ENCODE results near the gene PNLDC1. TPM values are rescaled to one million over a fixed set of nuclear protein-coding genes. Genes with fewer than 3 reads are reported as not detected.
"Not testable (repeated sequence)": the region's sequence is repeated elsewhere in the genome, so short reads cannot be mapped to it uniquely, and the experiment has no call there.

The PNLDC1 gene
- total RNA-seq, 1 donor from 2014 or later, result 0.26 TPM

- no peak for TF ChIP-seq CTCF (IDR thresholded peaks at IDR 0.05; ENCODE audit: insufficient read depth, low read length, severe bottlenecking)
- no peak for DNase-seq (ENCODE audit: low read depth)
- Histone ChIP-seq H3K36me3 (ENCODE audit: control insufficient read depth, insufficient read depth, low read length) (no peaks in the 10 kb centered on the region), H3K27me3 (ENCODE audit: control insufficient read depth, insufficient read depth, low read length) (peaks cover 4% of the 10 kb centered on the region), H3K4me3 (ENCODE audit: low read depth, low read length) (no peak overlapping the region)
- FAIRE-seq, result no peak
Measured at GRCh38 chr6:159823953-159824352, 23.9 kb downstream of the PNLDC1 start.

- H3K36me3 ChIP-seq (ENCODE audit: control insufficient read depth, insufficient read depth, low read length); H3K4me3 ChIP-seq (ENCODE audit: low read depth, low read length); DNase-seq (ENCODE audit: low read depth); FAIRE-seq; H3K27me3 ChIP-seq (ENCODE audit: control insufficient read depth, insufficient read depth, low read length): not testable (repeated sequence)
Measured at GRCh38 chr6:159824690-159825089, 24.6 kb downstream of the PNLDC1 start.

GRCh38 chr6:159826004-159826403, 25.9 kb downstream of the PNLDC1 start:
- Histone ChIP-seq H3K36me3 (ENCODE audit: control insufficient read depth, insufficient read depth, low read length) (no peaks in the 10 kb centered on the region), H3K4me3 (ENCODE audit: low read depth, low read length) (no peak overlapping the region), H3K27me3 (ENCODE audit: control insufficient read depth, insufficient read depth, low read length) (no peaks in the 10 kb centered on the region)
- TF ChIP-seq CTCF (IDR thresholded peaks at IDR 0.05; ENCODE audit: insufficient read depth, low read length, severe bottlenecking), result no peak
- FAIRE-seq (no peak), DNase-seq (ENCODE audit: low read depth) (no peak)

- FAIRE-seq, result no peak
Measured at GRCh38 chr6:159826968-159827647, 27.0 kb downstream of the PNLDC1 start.

GRCh38 chr6:159828074-159828473, 28.0 kb downstream of the PNLDC1 start:
- H3K27me3 ChIP-seq (ENCODE audit: control insufficient read depth, insufficient read depth, low read length), result no peaks in the 10 kb centered on the region
- DNase-seq (ENCODE audit: low read depth) (no peak), FAIRE-seq (no peak)
- H3K4me3 ChIP-seq (ENCODE audit: low read depth, low read length), result no peak overlapping the region
- no peaks in the 10 kb centered on the region for H3K36me3 ChIP-seq (ENCODE audit: control insufficient read depth, insufficient read depth, low read length)
- no peak for TF ChIP-seq CTCF (IDR thresholded peaks at IDR 0.05; ENCODE audit: insufficient read depth, low read length, severe bottlenecking)

More at GRCh38 chr6:159826968-159827647, 27.0 kb downstream of the PNLDC1 start:
- TF ChIP-seq CTCF (IDR thresholded peaks at IDR 0.05; ENCODE audit: insufficient read depth, low read length, severe bottlenecking), result no peak
- no peaks in the 10 kb centered on the region for H3K27me3 ChIP-seq (ENCODE audit: control insufficient read depth, insufficient read depth, low read length)
- H3K4me3 ChIP-seq (ENCODE audit: low read depth, low read length), result no peak overlapping the region
- no peak for DNase-seq (ENCODE audit: low read depth)
- H3K36me3 ChIP-seq (ENCODE audit: control insufficient read depth, insufficient read depth, low read length), result no peaks in the 10 kb centered on the region

- TF ChIP-seq CTCF (IDR thresholded peaks at IDR 0.05; ENCODE audit: insufficient read depth, low read length, severe bottlenecking), result no peak
- H3K36me3 ChIP-seq (ENCODE audit: control insufficient read depth, insufficient read depth, low read length), result no peaks in the 10 kb centered on the region
- FAIRE-seq, result no peak
- H3K27me3 ChIP-seq (ENCODE audit: control insufficient read depth, insufficient read depth, low read length), result no peaks in the 10 kb centered on the region
- DNase-seq (ENCODE audit: low read depth), result peak; percentile 68
- no peak overlapping the region for H3K4me3 ChIP-seq (ENCODE audit: low read depth, low read length)
Measured at GRCh38 chr6:159829526-159829925, 29.4 kb downstream of the PNLDC1 start.
